ENCODE measurements around the gene CD300A. TPM values are rescaled to one million over a fixed set of nuclear protein-coding genes. Genes with fewer than 3 reads are reported as not detected.
"Not testable (repeated sequence)": the region's sequence is repeated elsewhere in the genome, so short reads cannot be mapped to it uniquely, and the experiment has no call there.

Gene CD300A
- total RNA-seq, 2 experiments from 2014 or later: 69.5 to 74.2 TPM

GRCh38 chr17:74502861-74503260 lies 36.4 kb downstream of the CD300A start:
- Mint-ChIP-seq H3K4me3 (no peak overlapping the region), H3K27me3 (peaks cover 8% of the 10 kb centered on the region), H3K36me3 (ENCODE audit: low read depth) (no peaks in the 10 kb centered on the region), H3K9me3 (no peaks in the 10 kb centered on the region), H3K27ac (no peak overlapping the region), H3K4me1 (no peaks in the 10 kb centered on the region)
- POLR2A ChIA-PET: interaction anchor here (1.0 kb wide), 1 partner anchor 26 kb away, joined by 3 read pairs; no protein-coding TSS in a partner anchor
- DNase-seq: no peak
- CTCF ChIA-PET: interaction anchor here (0.8 kb wide), 1 partner anchor 13 kb away, joined by 3 read pairs; no protein-coding TSS in a partner anchor

- H3K36me3 Mint-ChIP-seq (ENCODE audit: low read depth); DNase-seq; H3K4me3 Mint-ChIP-seq; CTCF ChIA-PET; H3K4me1 Mint-ChIP-seq; H3K9me3 Mint-ChIP-seq; POLR2A ChIA-PET; H3K27ac Mint-ChIP-seq: not testable (repeated sequence)
- peaks cover 11% of the 10 kb centered on the region for H3K27me3 Mint-ChIP-seq
Measured at GRCh38 chr17:74503949-74504348, 37.5 kb downstream of the CD300A start.

DNA sequence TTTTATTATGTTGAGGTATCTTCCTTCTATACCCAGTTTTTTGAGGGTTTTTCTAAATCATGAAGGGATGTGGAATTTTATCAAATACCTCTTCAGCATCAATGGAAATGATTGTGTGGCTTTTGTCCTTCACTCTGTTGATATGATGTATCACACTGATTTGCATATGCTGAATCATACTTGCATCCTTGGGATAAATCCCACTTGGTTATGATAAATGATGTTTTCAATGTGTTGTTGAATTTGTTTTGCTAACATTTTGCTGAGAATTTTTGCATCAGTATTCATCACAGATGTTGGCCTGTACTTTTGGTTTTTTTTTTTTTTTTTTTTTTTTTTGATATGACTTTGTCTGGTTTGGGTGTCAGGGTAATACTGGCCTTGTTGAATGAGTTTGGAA lies 41.7 kb downstream of the CD300A start:
- no peak for DNase-seq
- Mint-ChIP-seq H3K4me3 (no peak overlapping the region), H3K9me3 (no peaks in the 10 kb centered on the region), H3K4me1 (no peaks in the 10 kb centered on the region), H3K27ac (no peak overlapping the region), H3K36me3 (ENCODE audit: low read depth) (no peaks in the 10 kb centered on the region), H3K27me3 (peaks cover 19% of the 10 kb centered on the region)
- ChIA-PET CTCF (no interaction called here), POLR2A (no interaction called here)

DNA sequence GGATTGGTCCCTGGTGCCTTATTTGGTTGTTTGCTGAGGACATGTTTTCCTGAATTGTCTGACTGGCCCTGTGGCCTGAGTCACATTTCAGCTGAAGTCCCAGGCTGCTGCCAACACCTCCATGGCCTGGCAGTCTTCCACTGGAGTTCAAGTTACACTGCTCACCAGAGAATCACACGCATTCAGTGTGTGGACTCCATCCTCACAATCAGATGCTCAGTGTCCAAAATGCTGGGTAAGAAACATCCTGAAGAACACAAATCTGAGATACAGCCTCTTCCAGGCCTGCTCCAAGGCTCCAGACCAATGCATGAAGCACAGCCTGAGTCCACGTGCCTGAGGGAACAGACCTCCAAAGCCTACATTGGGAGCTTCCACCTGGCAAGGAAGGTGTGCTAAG lies 45.6 kb downstream of the CD300A start:
- Mint-ChIP-seq H3K27ac (no peak overlapping the region), H3K27me3 (peaks cover 30% of the 10 kb centered on the region), H3K4me3 (no peak overlapping the region), H3K4me1 (peaks cover 10% of the 10 kb centered on the region), H3K36me3 (ENCODE audit: low read depth) (peaks cover 13% of the 10 kb centered on the region), H3K9me3 (peaks cover 17% of the 10 kb centered on the region)
- ChIA-PET POLR2A (no interaction called here), CTCF (no interaction called here)
- DNase-seq: no peak

DNA sequence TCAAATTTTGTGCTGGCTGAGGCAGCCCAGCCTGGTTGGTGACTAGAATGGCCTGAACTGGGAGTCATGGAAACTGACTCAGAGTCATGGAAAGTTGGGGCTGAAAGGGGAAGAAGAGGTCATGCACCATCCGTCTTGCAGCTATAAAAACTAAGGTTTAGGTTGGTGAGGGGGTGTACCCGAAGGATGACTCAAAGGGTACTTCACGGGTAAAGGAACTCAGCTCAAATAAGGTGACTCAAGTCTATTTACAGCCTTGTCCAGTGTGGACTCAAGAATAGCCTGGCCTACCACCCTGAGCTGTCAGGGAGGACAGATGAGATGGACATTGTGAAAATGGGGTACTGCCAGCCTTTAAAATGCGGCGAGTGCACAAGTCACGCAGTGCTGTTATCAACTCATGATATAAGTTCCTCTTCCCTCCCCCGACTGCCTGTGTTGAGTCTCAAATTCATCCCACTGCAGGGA lies 46.2 kb downstream of the CD300A start:
- peaks cover 13% of the 10 kb centered on the region for H3K36me3 Mint-ChIP-seq (ENCODE audit: low read depth)
- peaks cover 28% of the 10 kb centered on the region for H3K27me3 Mint-ChIP-seq
- no peak for DNase-seq

DNA sequence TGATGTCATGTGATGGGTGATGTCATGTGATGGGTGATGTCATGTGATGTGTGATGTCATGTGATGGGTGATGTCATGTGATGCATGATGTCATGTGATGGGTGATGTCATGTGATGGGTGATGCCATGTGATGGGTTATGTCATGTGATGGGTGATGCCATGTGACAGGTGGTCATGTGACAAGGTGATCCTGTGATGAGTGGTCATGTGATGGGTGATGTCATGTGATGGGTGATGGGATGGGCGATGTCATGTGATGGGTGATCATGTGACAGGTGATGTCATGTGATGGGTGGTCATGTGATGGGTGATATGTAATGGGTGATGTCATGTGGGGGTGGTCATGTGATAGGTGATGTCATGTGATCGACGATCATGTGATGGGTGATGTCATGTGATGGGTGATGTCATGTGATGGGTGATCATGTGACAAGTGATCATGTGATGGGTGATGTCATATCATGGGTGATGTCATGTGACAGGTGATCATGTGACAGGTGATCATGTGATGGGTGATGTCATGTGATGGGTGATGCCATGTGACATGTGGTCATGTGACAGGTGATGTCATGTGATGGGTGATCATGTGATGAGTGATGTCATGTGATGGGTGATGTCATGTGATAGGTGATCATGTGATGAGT lies 47.7 kb downstream of the CD300A start:
- CTCF ChIA-PET: no interaction called here
- peaks cover 26% of the 10 kb centered on the region for H3K27me3 Mint-ChIP-seq
- DNase-seq: peak; percentile 73
- POLR2A ChIA-PET: no interaction called here
- peak overlapping the region; percentile 96 for H3K27ac Mint-ChIP-seq
- peaks cover 10% of the 10 kb centered on the region for H3K4me1 Mint-ChIP-seq
- H3K4me3 Mint-ChIP-seq: peak overlapping the region; percentile 66
- peaks cover 13% of the 10 kb centered on the region for H3K36me3 Mint-ChIP-seq (ENCODE audit: low read depth)
- peaks cover 17% of the 10 kb centered on the region for H3K9me3 Mint-ChIP-seq

More for the DNA sequence above, 46.2 kb downstream of the CD300A start:
- Mint-ChIP-seq H3K27ac (no peak overlapping the region), H3K4me1 (peaks cover 10% of the 10 kb centered on the region), H3K9me3 (peaks cover 17% of the 10 kb centered on the region), H3K4me3 (no peak overlapping the region)
- ChIA-PET CTCF (no interaction called here), POLR2A (interaction anchor here (0.9 kb wide), 1 partner anchor 11 kb away, joined by 3 read pairs; no protein-coding TSS in a partner anchor)

DNA sequence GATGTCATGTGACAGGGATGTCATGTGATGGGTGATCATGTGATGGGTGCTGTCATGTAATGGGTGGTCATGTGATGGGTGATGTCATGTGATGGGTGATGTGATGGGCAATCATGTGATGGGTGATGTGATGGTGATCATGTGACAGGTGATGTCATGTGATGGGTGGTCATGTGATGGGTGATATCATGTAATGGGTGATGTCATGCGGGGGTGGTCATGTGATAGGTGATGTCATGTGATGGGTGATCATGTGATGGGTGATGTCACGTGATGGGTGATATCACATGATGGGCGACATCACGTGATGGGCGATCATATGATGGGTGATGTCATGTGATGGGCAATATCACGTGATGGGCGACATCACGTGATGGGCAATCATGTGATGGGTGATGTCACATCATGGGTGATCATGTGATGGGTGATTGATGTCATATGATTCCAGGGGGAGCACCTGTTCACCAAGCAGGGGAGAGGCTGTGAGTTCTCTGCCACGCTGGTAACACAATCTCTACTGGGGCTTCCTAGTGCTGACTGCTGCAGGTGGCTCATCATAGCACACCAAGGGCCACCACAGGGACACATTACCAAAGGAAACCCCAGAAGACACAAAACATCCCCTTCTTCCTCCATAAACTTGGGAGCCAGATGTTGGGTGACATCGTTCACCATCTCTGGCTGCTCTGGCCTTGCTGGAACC lies 48.3 kb downstream of the CD300A start:
- CTCF ChIA-PET: no interaction called here
- peaks cover 13% of the 10 kb centered on the region for H3K36me3 Mint-ChIP-seq (ENCODE audit: low read depth)
- H3K4me1 Mint-ChIP-seq: peaks cover 10% of the 10 kb centered on the region
- POLR2A ChIA-PET: no interaction called here
- H3K27me3 Mint-ChIP-seq: peaks cover 22% of the 10 kb centered on the region
- peak overlapping the region; percentile 66 for H3K4me3 Mint-ChIP-seq
- no peak for DNase-seq
- H3K27ac Mint-ChIP-seq: peak overlapping the region; percentile 96
- H3K9me3 Mint-ChIP-seq: peaks cover 17% of the 10 kb centered on the region

DNA sequence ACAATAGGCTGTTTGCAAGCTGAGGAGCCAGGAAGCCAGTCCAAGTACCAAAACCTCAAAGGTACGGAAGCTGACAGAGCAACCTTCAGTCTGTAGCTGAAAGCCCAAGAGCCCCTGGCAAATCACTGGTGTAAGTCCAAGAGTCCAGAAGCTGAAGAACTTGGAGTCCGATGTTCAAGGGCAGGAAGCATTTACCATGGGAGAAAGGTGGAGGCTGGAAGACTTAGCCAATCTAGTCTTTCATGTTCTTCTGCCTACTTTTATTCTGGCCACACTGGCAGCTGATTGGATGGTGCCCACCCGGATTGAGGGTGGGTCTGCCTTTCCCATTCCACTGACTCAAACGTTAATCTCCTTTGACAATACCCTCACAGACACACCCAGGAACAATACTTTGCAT lies 49.5 kb downstream of the CD300A start:
- H3K27me3 Mint-ChIP-seq: peaks cover 28% of the 10 kb centered on the region
- peaks cover 15% of the 10 kb centered on the region for H3K4me1 Mint-ChIP-seq
- peaks cover 13% of the 10 kb centered on the region for H3K36me3 Mint-ChIP-seq (ENCODE audit: low read depth)
- ChIA-PET CTCF (interaction anchor here (0.7 to 1.0 kb wide), 2 partner anchors 14 to 270 kb away, joined by 3 read pairs; no protein-coding TSS in a partner anchor), POLR2A (no interaction called here)
- no peak for DNase-seq
- no peak overlapping the region for H3K27ac Mint-ChIP-seq
- peaks cover 17% of the 10 kb centered on the region for H3K9me3 Mint-ChIP-seq
- H3K4me3 Mint-ChIP-seq: no peak overlapping the region

- DNase-seq: no peak
- Mint-ChIP-seq H3K4me3 (no peak overlapping the region), H3K36me3 (ENCODE audit: low read depth) (peaks cover 13% of the 10 kb centered on the region), H3K27me3 (peaks cover 27% of the 10 kb centered on the region), H3K9me3 (peaks cover 17% of the 10 kb centered on the region), H3K27ac (no peak overlapping the region), H3K4me1 (peaks cover 21% of the 10 kb centered on the region)
- POLR2A ChIA-PET: no interaction called here
- CTCF ChIA-PET: interaction anchor here (1.0 kb wide), 1 partner anchor 14 kb away, joined by 3 read pairs; no protein-coding TSS in a partner anchor
Measured at GRCh38 chr17:74516561-74517328, 50.3 kb downstream of the CD300A start.

GRCh38 chr17:74518413-74518981 lies 52.1 kb downstream of the CD300A start:
- not testable (repeated sequence) for DNase-seq, H3K27ac Mint-ChIP-seq, H3K4me3 Mint-ChIP-seq
- Mint-ChIP-seq H3K4me1 (peaks cover 22% of the 10 kb centered on the region), H3K9me3 (peaks cover 17% of the 10 kb centered on the region), H3K27me3 (peaks cover 23% of the 10 kb centered on the region), H3K36me3 (ENCODE audit: low read depth) (peaks cover 13% of the 10 kb centered on the region)
- ChIA-PET POLR2A (interaction anchor here (1.0 kb wide), 1 partner anchor 18 kb away, joined by 3 read pairs; no protein-coding TSS in a partner anchor), CTCF (interaction anchor here (1.1 kb wide), 1 partner anchor 150 kb away, joined by 3 read pairs; no protein-coding TSS in a partner anchor)

GRCh38 chr17:74520016-74520434 lies 53.6 kb downstream of the CD300A start:
- Mint-ChIP-seq H3K9me3 (peaks cover 4% of the 10 kb centered on the region), H3K36me3 (ENCODE audit: low read depth) (no peaks in the 10 kb centered on the region), H3K4me3 (no peak overlapping the region), H3K4me1 (peaks cover 12% of the 10 kb centered on the region), H3K27me3 (peaks cover 16% of the 10 kb centered on the region), H3K27ac (no peak overlapping the region)
- DNase-seq: no peak
- POLR2A ChIA-PET: no interaction called here
- CTCF ChIA-PET: interaction anchor here (1.1 kb wide), 1 partner anchor 214 kb away, joined by 4 read pairs; no protein-coding TSS in a partner anchor

- no peak for DNase-seq
- Mint-ChIP-seq H3K27me3 (peaks cover 19% of the 10 kb centered on the region), H3K27ac (no peak overlapping the region), H3K4me3 (no peak overlapping the region), H3K4me1 (peaks cover 12% of the 10 kb centered on the region), H3K9me3 (no peaks in the 10 kb centered on the region), H3K36me3 (ENCODE audit: low read depth) (no peaks in the 10 kb centered on the region)
- ChIA-PET POLR2A (no interaction called here), CTCF (interaction anchor here (0.6 to 1.1 kb wide), 2 partner anchors 215 to 269 kb away, joined by 4 to 5 read pairs; no protein-coding TSS in a partner anchor)
Measured at GRCh38 chr17:74520790-74521480, 54.5 kb downstream of the CD300A start.

Measured in activated CD4-positive, alpha-beta memory T cell treated with anti-CD3 and anti-CD28 coated beads, Interleukin-2, amount 10 ng/mL, durations not matched to agents 7 days and 5 days (primary cell).